Activated CD8-positive, alpha-beta memory T cell treated with anti-CD3 and anti-CD28 coated beads, Interleukin-2, amount 10 ng/mL, durations not matched to agents 7 days and 5 days (primary cell): Measurements from ENCODE around the gene IL21. TPM values are rescaled to one million over a fixed set of nuclear protein-coding genes. Genes with fewer than 3 reads are reported as not detected.
A peak's percentile ranks its signal among the peaks of the same experiment; 100 is the strongest.
"Not testable (repeated sequence)": the region's sequence is repeated elsewhere in the genome, so short reads cannot be mapped to it uniquely, and the experiment has no call there.

Experiments used
- ATAC-seq: fragments of 150-1000 bp; cut with Tn5 transposase; one replicate; pipeline ENCODE4 v1.10.0; 2021; ENCODE audit warnings: moderate library complexity
- CTCF ChIA-PET: fragments of 350-600 bp; sonication (Branson Sonifier 250); formaldehyde crosslinking; loops from one replicate; lab custom pipeline; 2021; ENCODE audit warnings: antibody characterized with exemption; lab: Charles Lee
- DNase-seq: peaks from one replicate; pipeline ENCODE4 v3.0.0-alpha.2; 2020
- H3K27ac Mint-ChIP-seq: one replicate; pipeline ENCODE4 v1.8.0; 2021; ENCODE audit warnings: mild to moderate bottlenecking, mixed read lengths
- H3K27me3 Mint-ChIP-seq: one replicate; pipeline ENCODE4 v1.8.0; 2021; ENCODE audit warnings: mixed read lengths
- H3K36me3 Mint-ChIP-seq: one replicate; pipeline ENCODE4 v1.8.0; 2021; ENCODE audit warnings: mild to moderate bottlenecking, mixed read lengths
- H3K4me1 Mint-ChIP-seq: one replicate; pipeline ENCODE4 v1.8.0; 2021; ENCODE audit warnings: mixed read lengths
- H3K4me3 Mint-ChIP-seq: one replicate; pipeline ENCODE4 v1.8.0; 2021; ENCODE audit warnings: mild to moderate bottlenecking, moderate library complexity, mixed read lengths
- H3K9me3 Mint-ChIP-seq: one replicate; pipeline ENCODE4 v1.8.0; 2022; ENCODE audit warnings: low read depth, mixed read lengths
- total RNA-seq, 2 experiments: library from RNA; stranded (reverse); gene quantifications; one replicate each; pipeline ENCODE4 v1.2.3, GENCODE V29; 2021

IL21 gene
- total RNA-seq, 2 experiments from 2014 or later: 0.09 to 0.52 TPM

DNA sequence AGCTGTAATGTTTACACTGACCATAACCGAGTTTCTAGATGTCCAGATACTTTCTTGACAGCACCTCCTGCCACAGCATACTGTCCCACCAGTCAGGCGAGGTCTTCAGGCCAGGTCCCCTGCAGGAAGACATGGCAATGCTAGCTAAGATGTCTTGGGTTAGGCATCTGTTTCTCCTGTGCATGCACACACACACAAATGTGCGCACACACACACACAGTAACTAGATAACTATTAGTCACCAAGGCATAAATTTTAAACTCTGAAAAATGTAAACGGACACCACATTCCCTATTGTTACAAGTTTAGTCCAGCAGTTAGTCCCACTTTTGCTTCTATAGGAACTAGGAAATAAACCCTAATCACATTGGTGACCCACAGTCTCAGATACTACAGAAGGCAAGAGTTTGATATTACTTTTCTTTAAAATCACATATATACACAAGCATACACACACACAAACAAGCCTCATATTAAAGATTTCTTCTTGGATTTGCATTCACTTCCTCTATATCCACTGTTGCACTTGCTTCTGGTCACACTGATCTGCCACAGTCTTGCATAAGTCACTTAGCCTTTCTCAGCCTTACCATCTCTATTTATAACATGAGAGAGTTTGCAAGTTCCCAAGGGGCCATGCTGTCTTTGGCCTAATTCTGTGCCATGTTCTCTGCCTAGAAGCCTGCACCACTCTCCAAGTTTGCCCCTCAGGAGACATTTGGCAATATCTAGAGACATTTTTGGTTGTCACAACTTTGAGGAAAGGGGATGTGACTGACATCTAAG is 32.2 kb downstream of the IL21 start:
- DNase-seq (no peak), ATAC-seq (no peak)
- no peaks in the 10 kb centered on the region for H3K9me3 Mint-ChIP-seq
- no peak overlapping the region for H3K4me3 Mint-ChIP-seq
- no peak overlapping the region for H3K27ac Mint-ChIP-seq
- peaks cover 6% of the 10 kb centered on the region for H3K27me3 Mint-ChIP-seq
- H3K36me3 Mint-ChIP-seq: no peaks in the 10 kb centered on the region
- H3K4me1 Mint-ChIP-seq: peaks cover 21% of the 10 kb centered on the region
- CTCF ChIA-PET: interaction anchor here (0.7 to 1.2 kb wide), 4 partner anchors 10 to 128 kb away, joined by 3 to 4 read pairs (median 3); no protein-coding TSS in a partner anchor

DNA sequence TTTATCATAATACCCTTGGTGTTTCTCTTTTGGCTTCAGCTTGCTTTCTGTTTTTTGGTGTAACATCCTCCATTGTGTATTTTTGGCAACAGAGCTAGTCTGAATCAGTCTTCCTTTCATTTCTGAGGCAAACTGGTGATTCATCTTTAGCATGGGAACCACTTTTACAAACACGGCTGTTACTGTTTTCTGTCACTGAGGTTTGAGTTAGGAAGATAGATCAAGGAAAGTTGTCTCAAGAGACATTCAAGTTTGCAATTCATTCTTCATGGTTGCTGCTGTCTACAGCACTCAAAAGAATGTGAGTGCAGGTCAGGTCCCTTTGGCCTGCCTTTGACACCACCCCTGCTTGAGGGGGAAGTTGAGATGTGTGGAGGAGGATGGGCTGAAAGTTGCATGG is 36.3 kb downstream of the IL21 start:
- Mint-ChIP-seq H3K4me1 (peaks cover 27% of the 10 kb centered on the region), H3K27me3 (peaks cover 6% of the 10 kb centered on the region), H3K27ac (peak overlapping the region; percentile 75), H3K4me3 (no peak overlapping the region), H3K9me3 (no peaks in the 10 kb centered on the region), H3K36me3 (peaks cover 3% of the 10 kb centered on the region)
- ATAC-seq (peak; percentile 86), DNase-seq (no peak)
- CTCF ChIA-PET: interaction anchor here (1.4 to 1.6 kb wide), 3 partner anchors 17 to 272 kb away, joined by 3 to 4 read pairs (median 3); partner anchors contain the start of gene IL2

- no peak for ATAC-seq
- CTCF ChIA-PET: interaction anchor here (0.9 to 1.6 kb wide), 4 partner anchors 18 to 272 kb away, joined by 3 to 4 read pairs (median 3); partner anchors contain the start of gene IL2
- Mint-ChIP-seq H3K27me3 (peaks cover 6% of the 10 kb centered on the region), H3K36me3 (peaks cover 3% of the 10 kb centered on the region), H3K27ac (peak overlapping the region; percentile 75), H3K4me1 (peaks cover 32% of the 10 kb centered on the region), H3K9me3 (no peaks in the 10 kb centered on the region), H3K4me3 (no peak overlapping the region)
- DNase-seq: no peak
These were observed 37.0 kb downstream of the IL21 start for GRCh38 chr4:122583906-122584305.

GRCh38 chr4:122577808-122578781 is 42.8 kb downstream of the IL21 start:
- ATAC-seq (peak; percentile 71), DNase-seq (peak; percentile 81)
- peaks cover 2% of the 10 kb centered on the region for H3K36me3 Mint-ChIP-seq
- H3K27ac Mint-ChIP-seq: peak overlapping the region; percentile 78
- no peaks in the 10 kb centered on the region for H3K27me3 Mint-ChIP-seq
- H3K9me3 Mint-ChIP-seq: no peaks in the 10 kb centered on the region
- CTCF ChIA-PET: interaction anchor here (0.6 to 3.6 kb wide), 42 partner anchors 9 to 881 kb away, joined by 3 to 35 read pairs (median 4); partner anchors contain the start of genes ANXA5, BBS12, BBS7 and IL2
- peak overlapping the region; percentile 48 for H3K4me3 Mint-ChIP-seq
- H3K4me1 Mint-ChIP-seq: peaks cover 31% of the 10 kb centered on the region

GRCh38 chr4:122577189-122577553 is 43.7 kb downstream of the IL21 start:
- Mint-ChIP-seq H3K9me3 (no peaks in the 10 kb centered on the region), H3K4me3 (no peak overlapping the region), H3K27me3 (no peaks in the 10 kb centered on the region), H3K36me3 (no peaks in the 10 kb centered on the region), H3K4me1 (peaks cover 28% of the 10 kb centered on the region), H3K27ac (peak overlapping the region; percentile 6)
- no peak for DNase-seq
- ATAC-seq: peak; percentile 9
- CTCF ChIA-PET: interaction anchor here (0.6 to 3.6 kb wide), 30 partner anchors 11 to 880 kb away, joined by 3 to 35 read pairs (median 4); partner anchors contain the start of genes ANXA5, BBS12 and IL2

DNA sequence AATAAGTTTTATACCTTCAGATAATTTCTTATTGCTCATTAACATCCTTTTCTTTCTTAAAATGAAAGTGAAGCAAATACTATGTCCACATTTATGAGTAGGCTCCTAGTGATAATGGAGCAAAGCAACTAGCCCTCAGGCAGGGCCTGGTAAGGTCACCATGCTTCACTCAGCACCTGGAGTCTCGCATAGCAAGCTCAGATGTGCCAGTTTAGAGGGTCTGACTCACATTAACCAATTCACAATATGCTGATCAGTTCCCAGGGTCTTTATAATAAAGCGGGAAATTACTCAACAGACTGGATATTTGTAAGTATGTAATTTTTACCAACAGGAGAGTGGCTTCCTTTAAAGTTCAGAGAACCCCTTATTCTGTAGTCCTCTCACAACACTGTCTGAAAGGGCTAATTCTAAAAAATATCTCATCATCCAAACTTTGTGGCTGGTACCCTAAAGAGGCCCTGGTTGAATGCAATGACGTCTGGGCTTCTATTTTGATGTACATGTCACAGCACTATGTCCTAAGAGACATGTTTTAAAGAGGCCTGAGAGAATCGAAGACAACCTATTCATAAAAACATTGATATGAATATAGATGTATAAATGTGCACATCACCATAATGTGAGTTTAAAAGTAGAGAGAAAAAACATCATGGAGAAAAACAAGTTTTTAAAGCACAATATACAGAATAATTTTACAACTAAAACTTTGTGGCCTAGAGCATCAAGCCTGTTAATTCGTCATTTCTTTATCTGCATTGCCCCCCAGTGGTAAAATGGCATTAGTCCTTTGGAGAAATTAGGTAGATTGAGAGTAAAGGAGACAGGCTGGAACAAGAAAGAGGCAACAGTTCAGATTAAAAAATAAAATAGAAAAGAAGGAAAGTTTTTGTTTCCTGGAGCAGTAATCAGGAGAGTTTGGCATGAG is 44.3 kb downstream of the IL21 start:
- CTCF ChIA-PET: interaction anchor here (1.0 to 3.6 kb wide), 17 partner anchors 11 to 880 kb away, joined by 3 to 35 read pairs (median 4); partner anchors contain the start of genes ANXA5, BBS12 and IL2
- no peak overlapping the region for H3K4me3 Mint-ChIP-seq

DNA sequence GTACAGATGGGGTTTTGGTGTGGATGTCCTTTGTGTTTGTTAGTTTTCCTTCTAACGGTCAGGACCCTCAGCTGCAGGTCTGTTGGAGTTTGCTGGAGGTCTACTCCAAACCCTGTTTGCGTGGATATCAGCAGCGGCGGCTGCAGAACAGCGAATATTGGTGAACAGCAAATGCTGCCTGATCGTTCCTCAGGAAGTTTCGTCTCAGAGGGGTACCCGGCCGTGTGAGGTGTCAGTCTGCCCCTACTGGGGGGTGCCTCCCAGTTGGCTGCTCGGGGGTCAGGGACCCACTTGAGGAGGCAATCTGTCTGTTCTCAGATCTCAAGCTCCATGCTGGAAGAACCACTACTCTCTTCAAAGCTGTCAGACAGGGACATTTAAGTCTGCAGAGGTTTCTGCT is 46.5 kb downstream of the IL21 start:
- DNase-seq, CTCF ChIA-PET, H3K36me3 Mint-ChIP-seq, H3K27me3 Mint-ChIP-seq, H3K9me3 Mint-ChIP-seq, H3K27ac Mint-ChIP-seq, H3K4me3 Mint-ChIP-seq, ATAC-seq: not testable (repeated sequence)
- peaks cover 25% of the 10 kb centered on the region for H3K4me1 Mint-ChIP-seq

More for the DNA sequence above, 44.3 kb downstream of the IL21 start:
- Mint-ChIP-seq H3K27me3 (no peaks in the 10 kb centered on the region), H3K9me3 (no peaks in the 10 kb centered on the region), H3K4me1 (peaks cover 28% of the 10 kb centered on the region), H3K27ac (peak overlapping the region; percentile 6), H3K36me3 (no peaks in the 10 kb centered on the region)
- ATAC-seq (peak; percentile 50), DNase-seq (no peak)

GRCh38 chr4:122562449-122562848 is 58.4 kb downstream of the IL21 start:
- no peaks in the 10 kb centered on the region for H3K9me3 Mint-ChIP-seq
- DNase-seq (no peak), ATAC-seq (no peak)
- H3K36me3 Mint-ChIP-seq: no peaks in the 10 kb centered on the region
- no peak overlapping the region for H3K27ac Mint-ChIP-seq
- no peak overlapping the region for H3K4me3 Mint-ChIP-seq
- H3K27me3 Mint-ChIP-seq: no peaks in the 10 kb centered on the region
- CTCF ChIA-PET: interaction anchor here (0.9 kb wide), 1 partner anchor 8 kb away, joined by 3 read pairs; no protein-coding TSS in a partner anchor
- H3K4me1 Mint-ChIP-seq: peaks cover 2% of the 10 kb centered on the region

Other genes starting within 250 kb of the IL21 start
- not detected for gene ADAD1, start 242.1 kb downstream of the IL21 start, total RNA-seq
- gene IL2, start 164.3 kb downstream of the IL21 start, total RNA-seq: 1 to 10 TPM in 1 of 2 experiments, not detected in 1; 1.1 TPM
- 1 to 10 TPM; 2.1 to 3.6 TPM for gene BBS12, start 111.6 kb upstream of the IL21 start, total RNA-seq
- gene FGF2, start 205.8 kb upstream of the IL21 start, total RNA-seq: 1 to 10 TPM in 1 of 2 experiments, under 1 TPM in 1; 0.09 to 2.9 TPM